Hepatocyte (in vitro differentiated cells): Measurements from ENCODE around the gene PIWIL1.

ENCODE experiments used
- CTCF ChIP-seq: fragments of 200-600 bp; sonication (generic); IDR thresholded peaks from 2 replicates; pipeline ENCODE4 v1.5.1; 2016; ENCODE audit warnings: antibody characterized with exemption, mild to moderate bottlenecking; ENCODE audit not compliant: poor library complexity
- EZH2phosphoT487 ChIP-seq: fragments of 200-600 bp; sonication (generic); IDR thresholded peaks from one replicate; pipeline ENCODE4 v1.6.1; 2018; ENCODE audit warnings: antibody characterized with exemption, mild to moderate bottlenecking, low read depth, moderate library complexity; ENCODE audit not compliant: unreplicated experiment, severe bottlenecking

GRCh38 chr12:130414381-130414780, 76.7 kb downstream of the PIWIL1 start:
- no peak for TF ChIP-seq EZH2phosphoT487
- no peak for TF ChIP-seq CTCF
